ENCODE data around the gene POLE. TPM values are rescaled to one million over a fixed set of nuclear protein-coding genes. Genes with fewer than 3 reads are reported as not detected.

The POLE gene
- polyA plus RNA-seq, 3 donors: 54.6 to 63.3 (median 62.3) TPM

DNA sequence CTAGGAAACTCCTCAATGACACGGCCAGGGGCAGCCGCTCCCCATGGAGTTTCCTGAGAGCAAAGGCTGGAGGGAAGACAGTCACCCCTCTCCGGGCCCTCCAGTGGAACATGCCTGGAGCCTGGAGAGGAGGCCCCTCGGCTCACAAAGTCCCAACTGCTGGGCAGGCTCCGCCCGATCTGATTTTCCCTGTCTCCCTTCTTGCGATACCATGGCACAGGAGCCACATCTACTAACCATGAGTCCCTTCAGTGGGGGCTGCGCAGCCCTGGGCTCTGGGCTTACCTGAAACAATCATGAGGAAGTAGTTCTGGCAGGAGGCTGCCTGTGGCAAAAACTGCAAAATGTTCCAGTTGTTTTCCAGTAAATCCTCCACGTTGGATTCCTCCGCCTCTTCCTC lies 53.2 kb downstream of the POLE start:
- no peak for DNase-seq

DNA sequence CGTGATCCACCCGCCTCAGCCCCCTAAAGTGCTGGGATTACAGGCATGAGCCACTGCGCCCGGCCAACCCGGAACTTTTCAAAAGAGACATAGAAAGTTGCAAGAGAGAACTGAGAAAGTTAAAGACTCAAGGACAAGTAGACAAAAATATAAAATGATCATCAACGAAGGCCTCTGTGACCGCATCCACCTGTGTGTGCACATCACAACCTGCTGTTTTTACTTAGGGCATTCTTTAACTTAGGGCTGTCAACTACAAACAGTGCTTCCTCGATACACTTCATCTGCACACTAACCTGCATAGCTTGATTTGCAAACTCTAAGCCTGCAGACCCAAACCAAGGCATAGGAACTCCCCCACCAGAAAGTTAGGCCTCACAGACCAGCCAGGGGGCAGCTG lies 53.7 kb downstream of the POLE start:
- no peak for DNase-seq

DNA sequence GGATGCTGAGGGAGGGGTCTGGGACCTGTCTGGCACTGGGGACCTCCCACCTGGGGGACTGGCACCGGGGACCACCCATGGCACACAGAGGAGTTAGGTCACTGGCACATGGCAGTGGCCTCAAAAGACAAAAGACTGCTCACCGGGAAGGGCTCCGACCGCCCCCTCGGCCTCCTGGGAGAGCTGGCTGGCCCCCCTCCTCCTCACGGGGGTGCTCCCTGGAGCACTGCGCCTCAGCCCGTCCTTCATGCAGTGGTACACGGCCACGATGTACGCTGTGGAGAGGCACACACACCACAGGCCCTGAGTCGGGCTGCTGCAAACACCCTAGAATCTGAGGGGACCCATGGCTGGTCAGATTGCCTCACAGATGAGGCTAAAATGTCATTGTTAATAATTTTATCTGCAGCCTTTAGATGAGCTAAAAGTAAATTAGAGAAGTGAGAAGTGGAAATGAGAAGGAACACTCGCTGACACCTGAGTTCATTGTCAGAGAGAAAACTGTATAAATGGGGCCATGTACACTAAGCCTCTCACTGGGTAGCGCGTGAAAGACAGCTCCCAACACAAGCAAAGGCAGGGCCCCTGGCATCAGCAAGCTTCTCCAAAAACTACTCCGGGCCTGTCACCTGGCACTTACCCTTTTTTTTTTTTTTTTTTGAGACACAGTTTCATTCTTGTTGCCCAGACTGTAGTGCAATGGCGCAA lies 54.5 kb downstream of the POLE start:
- no peak for DNase-seq

DNA sequence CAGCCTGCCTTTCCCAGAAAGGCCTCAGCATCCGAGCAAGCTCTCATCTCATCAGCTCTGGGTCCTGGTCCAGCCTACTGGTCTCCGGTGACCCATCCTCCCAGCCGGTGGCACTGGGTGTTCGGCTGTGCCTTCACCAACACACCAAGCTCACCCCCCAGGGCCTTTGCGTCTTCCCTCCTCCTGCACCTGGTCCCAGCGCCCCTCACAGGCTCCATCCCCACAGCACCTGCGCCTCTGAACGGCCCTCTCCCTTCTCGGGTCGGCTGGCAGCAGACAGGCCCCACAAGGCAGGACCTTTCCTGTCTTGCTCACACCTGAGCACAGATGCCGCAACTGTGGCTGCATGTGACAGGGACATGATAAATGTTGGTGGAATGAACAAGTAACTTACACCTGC lies 55.5 kb downstream of the POLE start:
- DNase-seq: no peak

DNA sequence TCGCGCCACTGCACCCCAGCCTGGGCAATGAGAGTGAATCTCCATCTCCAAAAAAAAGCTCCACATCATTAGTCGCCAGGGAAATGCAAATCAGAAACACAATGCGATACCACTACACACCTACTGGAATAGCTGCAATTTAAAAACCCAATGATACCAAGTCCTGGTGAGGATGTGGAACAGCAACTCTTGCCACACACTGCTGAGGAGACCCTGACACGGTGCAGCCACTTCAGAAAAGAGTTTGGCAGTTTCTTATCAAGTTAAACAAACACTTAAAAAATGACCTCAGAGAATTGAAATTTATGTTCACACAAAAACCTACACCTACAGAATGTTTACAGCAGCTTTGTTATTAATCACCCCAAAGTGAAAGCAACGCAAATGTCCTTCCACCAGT lies 56.5 kb downstream of the POLE start:
- DNase-seq: no peak

DNA sequence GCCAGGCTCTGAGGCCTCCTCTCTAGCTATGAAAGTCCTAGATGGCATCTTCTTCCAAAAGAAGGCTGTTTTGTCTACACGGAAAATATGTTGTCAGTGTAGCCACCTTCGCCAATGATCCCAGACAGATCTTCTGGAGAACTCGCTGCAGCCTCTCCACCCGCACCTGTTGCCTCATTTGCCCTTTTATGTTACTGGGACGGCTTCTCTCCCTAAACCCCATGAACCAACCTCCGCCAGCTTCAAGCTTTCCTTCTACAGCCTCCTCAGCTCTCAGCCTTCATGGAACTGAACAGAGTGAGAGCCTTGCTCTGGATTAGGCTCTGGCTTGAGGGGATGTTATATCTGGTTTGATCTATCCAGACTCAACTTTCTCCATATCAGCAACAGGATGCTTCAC lies 57.8 kb downstream of the POLE start:
- DNase-seq: no peak

DNA sequence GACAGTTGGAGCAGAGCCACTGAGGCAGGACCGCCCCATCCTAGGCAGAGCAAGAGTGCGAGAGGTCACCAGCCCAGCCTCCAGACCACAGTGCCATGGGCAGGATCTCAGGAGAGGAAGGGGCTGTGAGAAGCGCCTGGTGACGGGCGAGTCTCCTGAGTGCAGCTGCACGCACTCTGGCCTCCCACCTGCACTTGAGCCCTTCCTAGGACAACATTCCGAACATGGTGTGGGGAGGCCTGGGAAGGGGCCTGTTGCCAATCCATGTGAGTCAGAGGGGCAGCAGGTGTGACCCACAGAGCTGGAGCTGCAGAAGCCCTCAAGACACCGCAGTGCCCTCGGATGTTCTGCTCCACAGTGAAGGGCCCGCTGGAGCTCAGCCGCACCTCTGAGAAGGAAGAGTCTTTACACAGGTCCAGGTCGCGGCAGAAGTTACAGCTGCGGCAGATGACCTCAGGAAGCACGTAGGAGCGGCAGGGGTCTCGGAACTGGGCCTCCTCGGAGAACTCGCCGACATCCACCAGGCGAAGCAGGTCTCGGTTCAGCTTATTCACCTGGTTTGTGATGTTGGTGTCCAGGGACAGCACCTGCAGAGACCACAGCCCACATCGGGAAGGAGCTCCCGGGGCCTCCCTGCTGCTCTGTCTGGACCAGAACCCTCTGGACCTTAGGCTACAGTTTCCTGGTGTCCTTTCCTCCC lies 61.3 kb downstream of the POLE start:
- DNase-seq: no peak

DNA sequence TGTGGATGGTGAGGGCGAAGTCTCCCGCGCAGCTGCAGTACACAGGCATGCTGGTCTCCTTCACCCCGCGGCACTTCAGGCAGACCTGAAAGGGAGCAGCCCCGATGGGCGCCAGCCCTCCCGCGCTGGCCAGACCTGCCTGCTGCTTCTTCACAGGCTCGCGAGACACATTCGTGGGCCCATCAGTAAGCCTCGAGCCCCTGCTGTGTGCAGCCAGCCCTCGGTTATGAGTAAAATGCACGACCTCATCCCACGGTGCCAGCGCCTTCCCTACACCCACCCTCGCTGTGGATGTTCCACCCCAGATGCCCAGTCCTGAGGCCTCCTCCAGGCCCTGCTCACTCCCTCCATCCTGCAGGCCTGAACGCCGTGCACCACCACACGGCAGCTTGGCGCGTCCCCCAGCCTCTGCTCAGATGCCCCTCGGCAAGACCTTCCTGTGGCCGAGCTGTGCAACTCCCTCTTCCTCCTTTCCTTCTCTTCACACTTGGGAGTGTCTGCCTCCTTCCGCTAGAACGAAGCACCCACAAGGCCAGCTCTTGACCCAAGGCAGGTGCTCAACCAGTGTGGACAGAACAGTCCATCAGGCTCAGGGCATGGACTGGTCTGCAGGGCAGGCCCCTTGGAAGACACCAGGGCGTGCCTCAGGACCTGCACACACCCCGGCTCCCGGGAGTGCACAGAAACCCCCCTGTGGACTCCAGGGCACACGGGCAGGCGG lies 62.1 kb downstream of the POLE start:
- DNase-seq: no peak

DNA sequence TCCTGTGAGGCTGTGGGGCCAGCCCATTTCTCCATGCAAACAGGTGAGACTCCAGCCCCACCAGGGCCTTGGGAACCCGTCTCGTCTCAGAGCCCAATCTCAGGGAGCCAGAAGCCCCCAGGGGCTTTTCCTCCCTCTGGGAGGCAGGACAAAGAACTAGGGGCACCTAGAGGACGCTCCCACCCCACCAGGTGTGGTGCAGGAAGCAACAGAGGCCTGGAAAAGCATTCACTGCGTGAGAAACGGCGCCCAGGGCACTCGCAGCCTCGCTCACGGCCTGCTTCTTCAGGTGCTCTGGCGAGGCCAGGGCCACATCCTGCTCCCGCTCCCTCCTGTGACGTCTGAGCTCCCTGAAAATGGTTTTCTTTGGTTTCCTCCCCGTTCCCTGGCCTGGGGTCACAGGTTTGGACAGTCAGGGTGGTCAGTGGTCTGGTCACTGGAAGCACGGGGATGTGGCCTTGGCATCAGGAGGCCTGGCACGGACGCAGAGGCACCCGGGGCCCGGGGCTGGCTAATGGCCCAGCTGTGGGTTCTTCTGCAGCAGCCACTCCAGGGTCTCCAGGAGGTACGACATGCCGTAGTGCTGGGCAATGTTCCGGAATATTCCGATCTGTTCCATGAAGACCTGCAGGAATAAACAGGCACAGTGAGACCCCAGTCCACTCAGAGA lies 62.8 kb downstream of the POLE start:
- DNase-seq: no peak

DNA sequence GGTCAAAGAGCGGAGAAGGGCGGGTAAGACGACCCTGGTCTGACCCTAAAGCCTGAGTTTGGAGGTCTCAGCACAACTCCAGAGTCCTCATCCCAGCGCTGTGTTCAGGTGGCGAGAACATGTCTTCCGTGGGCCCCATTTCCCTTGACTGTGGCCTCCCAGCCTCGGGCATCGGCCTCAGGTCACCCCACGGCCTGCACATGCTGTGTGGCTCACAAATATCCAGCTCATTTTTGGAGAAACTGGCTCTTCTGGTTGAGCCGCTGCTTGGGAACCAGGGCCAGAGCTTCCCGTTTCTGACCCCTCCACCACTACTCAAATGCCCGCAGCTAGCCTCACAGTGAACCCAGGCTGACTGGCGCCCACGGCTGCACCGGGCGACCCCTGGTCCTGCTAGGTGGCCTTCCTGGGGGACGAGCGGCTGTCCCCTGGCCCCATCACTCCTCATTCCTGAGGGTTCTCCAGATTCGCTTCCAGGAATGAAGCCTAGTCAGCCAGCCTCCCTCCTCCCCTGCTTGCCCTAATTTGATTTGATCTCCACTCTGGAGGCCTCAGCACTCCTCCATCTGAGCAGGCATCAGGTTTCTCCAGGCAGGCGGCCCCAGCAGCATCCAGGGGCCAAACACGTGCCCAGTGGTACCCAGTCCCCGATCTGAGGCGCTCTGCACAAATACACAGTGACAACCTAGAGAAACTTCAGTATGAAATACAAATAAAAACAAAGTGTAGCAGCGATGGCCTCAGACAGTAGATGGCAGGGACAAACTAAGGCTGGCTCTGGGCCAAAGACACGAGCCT lies 63.9 kb downstream of the POLE start:
- no peak for DNase-seq

DNA sequence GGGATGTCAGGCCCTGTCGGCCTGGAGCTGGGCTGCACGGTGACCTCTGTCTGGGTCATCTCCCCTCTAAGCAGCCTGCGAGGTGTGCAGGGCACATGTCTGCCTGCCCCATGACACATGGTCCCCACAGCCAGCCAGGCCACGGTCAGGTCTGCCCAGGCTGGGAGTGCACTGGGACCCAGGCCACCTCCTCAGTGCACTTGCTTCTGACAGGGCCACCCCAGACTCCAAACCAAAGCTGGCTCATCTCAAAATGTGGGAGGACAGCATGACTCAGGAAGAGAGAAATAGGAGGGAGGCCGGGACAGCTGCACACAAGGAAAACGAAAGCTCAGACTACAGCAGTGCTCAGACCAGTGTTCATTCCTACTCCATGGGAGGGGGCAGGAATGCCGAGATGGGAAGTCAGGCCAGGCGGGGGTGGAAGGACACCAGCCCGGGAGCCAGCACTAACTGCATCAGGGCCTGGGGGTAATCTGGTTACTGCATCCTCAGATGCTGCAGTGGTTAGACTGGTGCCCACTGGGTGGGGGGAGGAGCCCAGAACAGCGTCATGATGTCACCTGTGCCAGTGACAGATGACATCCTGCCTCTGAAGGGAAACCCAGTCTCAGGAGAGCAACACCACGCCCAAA lies 64.6 kb downstream of the POLE start:
- peak; percentile 88 for DNase-seq

DNA sequence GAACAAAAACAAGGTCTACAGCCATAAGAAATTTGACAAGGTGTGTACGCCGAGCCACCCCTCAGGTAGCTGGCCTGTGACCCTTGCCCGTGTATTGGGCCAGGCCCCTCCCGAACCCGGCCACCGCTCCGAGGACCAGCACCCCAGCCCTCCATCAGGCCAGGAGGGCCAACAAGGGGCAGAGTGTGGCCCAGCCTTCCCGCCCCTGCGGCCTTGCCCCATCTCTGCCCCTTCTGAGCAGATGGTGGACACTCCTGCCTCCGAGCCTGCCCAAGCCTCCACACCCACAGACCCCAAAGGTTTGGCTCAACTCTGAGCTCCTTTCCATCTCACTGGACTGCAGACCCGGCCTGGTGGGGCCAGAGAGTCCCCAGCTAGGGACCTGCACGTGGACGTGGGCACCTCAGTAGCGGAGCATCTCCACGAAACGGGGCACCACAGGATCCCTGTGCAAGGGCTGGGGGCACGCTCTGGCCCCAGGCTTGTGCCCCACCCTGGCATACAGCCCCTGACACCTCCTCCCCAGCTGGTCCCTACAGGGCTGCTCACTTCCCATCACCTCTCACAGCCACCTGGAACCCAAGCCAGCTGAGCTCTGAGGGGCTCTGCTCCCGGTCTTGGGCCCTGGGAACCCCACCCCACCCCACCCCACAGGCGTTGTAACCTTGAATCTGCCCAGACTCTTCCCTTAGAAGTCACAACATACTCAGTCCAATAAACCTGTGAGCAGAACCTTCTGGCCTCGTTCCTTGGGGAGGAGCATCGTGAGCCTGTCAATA lies 65.3 kb downstream of the POLE start:
- no peak for DNase-seq

DNA sequence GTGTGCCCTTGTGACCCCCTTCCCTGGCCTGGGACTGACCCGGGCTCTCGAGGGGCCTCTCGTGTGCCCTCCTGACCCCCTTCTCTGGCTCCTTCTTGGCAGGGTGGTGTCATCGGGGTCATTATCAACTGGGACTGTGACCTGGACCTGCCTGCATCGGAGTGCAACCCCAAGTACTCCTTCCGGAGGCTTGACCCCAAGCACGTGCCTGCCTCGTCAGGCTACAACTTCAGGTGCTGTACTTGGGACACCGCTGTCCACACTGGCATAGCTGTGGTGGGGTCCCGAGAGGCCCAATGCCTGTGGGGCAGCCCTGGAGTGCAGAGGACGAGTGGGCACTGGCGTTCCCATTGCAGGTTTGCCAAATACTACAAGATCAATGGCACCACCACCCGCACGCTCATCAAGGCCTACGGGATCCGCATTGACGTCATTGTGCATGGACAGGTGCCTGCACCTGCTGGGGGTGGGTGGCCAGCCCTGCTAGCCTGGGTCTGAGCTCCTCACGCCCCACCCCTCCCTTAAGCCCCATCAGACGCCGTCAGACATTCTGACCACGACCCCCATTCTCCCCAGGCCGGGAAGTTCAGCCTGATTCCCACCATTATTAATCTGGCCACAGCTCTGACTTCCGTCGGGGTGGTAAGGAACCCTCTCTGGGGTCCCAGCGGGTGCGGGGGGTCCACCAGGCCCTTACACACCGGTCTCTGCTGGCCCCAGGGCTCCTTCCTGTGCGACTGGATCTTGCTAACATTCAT lies 66.1 kb downstream of the POLE start:
- DNase-seq: no peak

DNA sequence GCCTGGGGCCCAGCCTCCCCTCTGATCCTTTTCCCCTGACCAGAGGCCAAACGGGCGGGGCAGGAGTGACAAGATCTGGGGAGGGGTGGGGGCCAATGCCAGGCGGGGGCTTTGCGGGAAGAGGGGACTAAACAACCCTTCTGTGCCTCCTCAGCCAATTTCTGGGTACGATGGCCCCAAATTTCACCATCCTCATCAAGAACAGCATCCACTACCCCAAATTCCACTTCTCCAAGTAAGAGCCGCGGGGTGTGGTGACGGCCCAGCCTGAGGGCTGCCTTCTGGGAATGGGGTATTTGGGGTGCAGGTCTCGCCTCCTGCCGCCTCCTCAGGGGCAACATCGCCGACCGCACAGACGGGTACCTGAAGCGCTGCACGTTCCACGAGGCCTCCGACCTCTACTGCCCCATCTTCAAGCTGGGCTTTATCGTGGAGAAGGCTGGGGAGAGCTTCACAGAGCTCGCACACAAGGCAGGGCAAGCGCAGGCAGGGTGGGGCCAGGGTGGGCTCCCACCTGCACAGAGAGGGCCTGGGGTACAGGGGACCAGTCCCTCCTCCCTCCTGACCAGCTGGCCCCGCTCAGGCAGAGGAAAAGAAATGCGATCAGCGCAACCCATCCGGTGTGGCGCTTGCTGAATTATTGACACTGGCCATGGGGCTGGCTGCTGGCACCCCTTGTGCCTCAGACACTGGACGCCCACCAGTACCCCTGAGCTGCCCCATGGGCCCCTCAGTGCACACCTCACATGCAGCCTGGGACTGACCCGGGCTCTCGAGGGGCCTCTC lies 66.8 kb downstream of the POLE start:
- DNase-seq: no peak

DNA sequence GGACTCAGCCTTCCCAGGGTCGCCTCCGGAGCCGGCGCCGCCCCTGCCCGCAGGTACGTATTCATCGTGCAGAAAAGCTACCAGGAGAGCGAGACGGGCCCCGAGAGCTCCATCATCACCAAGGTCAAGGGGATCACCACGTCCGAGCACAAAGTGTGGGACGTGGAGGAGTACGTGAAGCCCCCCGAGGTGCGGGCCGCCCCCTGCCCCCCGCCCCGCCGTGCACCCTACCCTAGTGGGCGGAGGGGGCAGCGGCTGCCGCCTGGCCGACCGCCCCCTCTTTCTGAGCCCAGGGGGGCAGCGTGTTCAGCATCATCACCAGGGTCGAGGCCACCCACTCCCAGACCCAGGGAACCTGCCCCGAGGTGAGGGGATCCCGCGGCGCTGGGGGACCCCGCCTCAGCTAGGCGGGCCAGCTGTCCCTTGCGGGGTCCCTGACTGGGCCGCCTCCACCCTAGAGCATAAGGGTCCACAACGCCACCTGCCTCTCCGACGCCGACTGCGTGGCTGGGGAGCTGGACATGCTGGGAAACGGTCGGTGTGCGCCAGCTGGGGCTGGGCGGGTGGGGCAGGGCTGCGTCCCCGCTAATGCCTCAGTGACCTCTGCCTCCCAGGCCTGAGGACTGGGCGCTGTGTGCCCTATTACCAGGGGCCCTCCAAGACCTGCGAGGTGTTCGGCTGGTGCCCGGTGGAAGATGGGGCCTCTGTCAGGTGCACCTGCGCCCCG lies 67.6 kb downstream of the POLE start:
- DNase-seq: no peak

DNA sequence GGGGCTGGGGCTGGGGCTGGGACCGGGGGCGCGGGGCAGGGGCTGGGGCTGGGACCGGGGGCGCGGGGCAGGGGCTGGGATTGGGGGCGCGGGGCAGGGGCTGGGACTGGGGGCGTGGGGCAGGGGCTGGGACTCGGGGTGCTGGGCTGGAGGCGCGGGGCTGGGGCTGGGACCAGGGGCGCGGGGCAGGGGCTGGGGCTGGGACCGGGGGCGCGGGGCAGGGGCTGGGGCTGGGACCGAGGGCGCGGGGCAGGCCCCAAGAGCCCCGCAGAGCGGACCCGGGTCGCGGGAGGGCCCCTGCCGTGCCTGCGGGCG lies 68.1 kb downstream of the POLE start:
- no peak for DNase-seq

DNA sequence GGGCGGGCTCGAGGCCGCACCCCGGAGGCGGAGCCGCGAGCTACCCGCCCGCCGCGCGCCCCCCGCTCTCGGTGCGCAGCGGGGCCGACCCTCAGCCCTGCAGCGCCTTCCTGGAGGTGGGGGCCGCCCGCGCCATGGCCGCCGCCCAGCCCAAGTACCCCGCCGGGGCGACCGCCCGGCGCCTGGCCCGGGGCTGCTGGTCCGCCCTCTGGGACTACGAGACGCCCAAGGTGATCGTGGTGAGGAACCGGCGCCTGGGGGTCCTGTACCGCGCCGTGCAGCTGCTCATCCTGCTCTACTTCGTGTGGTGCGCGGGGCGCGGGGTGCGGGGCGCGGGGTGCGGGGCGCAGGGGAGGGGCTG lies 68.5 kb downstream of the POLE start, which contains the start of gene P2RX2:
P2RX2 (plus strand) TSS at position 94 of the 361 bp plus-strand sequence; CDS start at position 135, 41 bp downstream.
- DNase-seq: no peak
